GM19468 (cell line): ENCODE data around the gene LIFR.
A peak's percentile ranks its signal among the peaks of the same experiment; 100 is the strongest.

Experiments used
- ATAC-seq: cut with Tn5 transposase; IDR thresholded peaks from one replicate; pipeline ENCODE4 v1.9.1; 2021; ENCODE audit warnings: mild to moderate bottlenecking, moderate library complexity, moderate number of reproducible peaks; ENCODE audit not compliant: unreplicated experiment; ENCODE audit errors: extremely low read depth

Gene LIFR

DNA sequence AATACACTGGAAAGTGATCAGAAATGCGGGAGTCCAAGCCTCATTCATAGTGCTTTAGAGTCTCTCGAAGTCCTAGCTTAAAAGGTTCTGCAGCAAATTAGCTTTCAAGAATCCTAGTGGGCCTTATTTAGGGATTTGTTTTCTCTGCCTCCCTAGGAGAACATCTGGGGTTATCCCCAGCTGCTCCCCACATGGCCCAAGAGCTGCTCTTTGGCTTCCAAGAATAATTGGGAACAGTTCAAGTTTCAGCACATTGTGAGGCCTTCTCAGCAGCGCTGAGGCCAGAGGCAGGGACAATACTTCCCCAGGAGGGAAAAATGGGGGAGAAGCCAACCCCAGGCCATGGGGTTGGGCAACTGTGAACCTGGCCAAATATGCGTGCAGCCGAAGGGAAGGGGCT is 108.7 kb downstream of the LIFR start:
- no peak for ATAC-seq

DNA sequence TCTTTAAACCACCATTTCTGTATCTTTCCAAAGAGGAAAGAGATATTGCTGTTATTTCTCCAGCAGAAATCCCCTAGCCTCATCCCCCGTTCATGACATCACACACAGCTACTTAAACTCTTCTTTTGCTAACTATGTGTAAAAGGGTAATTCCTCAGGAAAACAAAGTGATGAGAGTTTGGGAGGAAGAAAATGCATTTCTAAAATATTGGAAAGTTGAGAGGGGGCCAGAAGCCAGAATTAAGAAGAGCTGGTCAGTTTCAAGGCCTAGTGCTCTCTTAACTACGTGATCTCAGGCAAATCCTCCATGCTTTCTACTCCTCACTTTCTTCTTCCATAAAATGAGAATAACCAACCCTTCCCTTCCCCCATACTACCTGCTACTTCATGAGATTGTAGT is 109.4 kb downstream of the LIFR start:
- no peak for ATAC-seq

DNA sequence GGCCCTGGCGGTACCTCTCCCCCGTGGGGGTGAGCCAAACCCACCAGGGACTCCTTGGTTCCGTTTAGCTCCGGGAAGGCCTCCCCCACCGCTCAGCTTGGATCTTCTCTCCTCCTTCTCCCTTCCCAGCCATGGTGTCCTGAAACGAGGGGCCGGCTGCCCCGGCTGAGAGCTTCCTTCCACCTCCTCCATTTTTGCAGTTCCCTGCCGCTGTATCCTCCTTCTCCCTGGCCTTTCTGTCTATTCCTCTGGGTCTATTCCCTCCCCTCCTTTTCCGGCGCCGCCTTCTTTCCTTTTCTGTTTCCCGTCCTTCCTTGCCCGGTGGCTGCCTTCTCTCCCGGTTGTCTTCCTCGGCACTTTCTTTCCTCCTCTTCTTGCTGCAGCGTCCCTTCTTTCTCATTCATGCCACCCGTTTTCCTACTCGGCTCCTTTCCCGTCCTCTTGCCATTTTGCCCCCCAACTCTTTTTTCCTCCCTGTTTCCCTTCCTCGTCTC is 110.4 kb downstream of the LIFR start:
- ATAC-seq = no peak

DNA sequence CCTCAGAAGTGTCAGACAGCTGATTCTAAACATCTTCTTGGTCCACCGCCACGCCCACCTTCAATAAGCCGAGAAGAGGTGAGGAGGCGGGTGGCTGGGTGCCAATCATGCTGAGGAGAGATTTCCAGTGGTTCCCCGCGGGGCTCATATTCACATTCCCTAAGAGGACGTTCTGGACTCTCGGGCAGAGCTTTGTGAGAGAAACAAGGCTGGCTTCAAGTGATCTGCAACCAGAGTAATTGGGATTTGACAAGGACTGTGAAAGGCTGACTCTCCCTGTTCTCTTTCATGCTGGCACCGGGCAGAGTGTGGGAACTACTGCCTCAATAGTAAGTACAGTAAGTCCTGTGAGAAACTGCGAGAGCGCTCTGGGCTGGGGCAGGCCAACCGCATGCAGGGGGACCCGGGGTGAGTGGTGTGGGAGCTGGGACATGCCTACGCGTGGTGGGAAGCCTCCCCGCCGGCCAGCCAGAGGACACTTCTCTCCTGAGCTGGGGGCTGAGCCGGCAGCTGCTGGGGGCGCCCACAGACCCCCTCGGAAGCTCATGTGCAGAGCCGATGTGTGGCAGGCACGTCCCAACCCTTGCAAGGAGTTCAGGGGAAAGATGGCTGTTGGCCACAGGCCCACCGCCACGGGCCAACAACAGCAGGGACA is 110.9 kb downstream of the LIFR start:
- ATAC-seq = no peak

DNA sequence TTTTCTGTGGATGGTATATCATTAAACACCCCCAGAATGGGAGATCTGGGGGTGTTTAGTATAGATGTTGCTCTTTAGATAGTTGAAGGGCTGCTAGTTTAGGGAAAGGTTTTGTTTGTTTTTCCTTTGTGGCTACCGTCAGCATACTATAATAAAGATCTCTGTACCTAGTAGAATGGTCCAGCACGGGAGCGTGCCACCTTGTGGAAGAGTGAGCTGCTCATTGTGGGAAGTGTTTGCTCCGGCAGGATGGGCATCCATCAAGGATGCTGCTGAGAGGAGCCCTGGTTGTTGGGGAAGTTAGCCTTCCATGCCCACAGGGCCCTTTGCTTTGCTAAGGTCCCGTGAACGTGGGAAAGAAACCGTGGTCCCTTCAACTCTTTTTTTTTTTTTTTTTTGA is 113.1 kb downstream of the LIFR start:
- ATAC-seq = no peak

DNA sequence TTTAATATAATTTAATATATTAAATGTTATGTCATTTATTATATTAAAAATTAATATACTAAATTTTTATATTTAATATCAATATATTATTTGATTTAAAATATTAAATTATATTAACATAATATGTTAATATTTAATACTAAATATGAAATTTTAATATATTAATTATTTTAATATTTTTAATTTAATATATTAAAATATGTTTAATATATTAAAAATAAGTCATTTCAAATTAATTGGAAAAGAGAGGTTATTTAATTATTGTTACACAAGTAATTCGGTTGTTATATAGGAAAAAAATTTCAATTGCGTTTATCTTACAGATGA is 114.2 kb downstream of the LIFR start:
- no peak for ATAC-seq

DNA sequence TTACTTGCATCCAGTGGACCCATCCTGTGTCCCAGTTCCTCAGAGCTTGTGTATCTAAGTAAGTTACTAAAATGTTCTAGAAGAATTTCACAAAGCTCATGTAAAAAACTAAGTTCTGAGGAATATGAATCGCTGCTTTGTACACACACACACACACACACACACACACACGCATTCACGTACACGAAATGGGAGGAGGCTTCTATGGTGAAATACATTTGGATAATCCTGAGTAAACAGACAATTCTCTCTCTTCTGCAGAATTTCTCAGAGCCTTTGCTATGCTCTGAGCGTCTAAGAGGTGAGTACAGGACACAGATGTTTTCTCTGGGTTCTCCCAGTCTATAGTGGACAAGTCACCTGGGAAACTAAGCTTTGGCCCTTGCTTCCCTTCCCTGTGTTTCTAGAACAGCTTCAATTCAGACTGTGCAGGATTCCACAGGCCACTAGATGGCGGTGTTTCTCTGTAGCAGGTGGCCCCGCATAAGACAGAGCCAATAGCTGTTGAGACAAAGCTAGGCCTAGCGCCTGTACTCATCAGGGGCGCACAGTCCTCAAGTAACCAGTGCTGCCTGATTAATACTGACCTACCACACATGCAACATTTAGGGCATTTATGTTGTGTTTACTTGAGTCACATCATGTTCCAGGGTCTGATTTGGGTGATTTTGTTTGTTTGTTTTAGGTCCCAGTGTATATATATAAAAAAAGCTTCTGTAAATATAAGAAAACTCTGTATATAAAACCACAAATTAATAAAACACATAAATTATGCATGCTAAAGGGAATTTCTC is 114.8 kb downstream of the LIFR start:
- ATAC-seq = peak; percentile 96

DNA sequence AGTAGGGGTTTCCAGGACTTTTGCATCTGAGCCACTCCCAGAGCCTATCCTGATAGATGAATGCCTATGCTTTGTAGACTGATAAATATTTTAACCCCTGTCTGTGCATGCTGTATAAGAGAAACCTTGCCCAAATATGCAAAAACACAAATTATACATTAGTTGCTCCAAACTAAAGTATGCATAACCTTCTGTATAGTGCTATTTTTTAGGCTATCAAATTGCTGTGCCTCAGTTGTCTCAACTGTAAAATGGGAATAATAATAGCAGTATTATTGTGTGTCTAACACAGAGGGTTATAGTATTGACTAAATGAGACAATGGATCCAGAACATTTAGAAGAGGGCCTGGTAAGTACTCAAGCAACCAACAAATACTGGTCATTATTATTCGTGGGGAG is 117.7 kb downstream of the LIFR start:
- no peak for ATAC-seq

DNA sequence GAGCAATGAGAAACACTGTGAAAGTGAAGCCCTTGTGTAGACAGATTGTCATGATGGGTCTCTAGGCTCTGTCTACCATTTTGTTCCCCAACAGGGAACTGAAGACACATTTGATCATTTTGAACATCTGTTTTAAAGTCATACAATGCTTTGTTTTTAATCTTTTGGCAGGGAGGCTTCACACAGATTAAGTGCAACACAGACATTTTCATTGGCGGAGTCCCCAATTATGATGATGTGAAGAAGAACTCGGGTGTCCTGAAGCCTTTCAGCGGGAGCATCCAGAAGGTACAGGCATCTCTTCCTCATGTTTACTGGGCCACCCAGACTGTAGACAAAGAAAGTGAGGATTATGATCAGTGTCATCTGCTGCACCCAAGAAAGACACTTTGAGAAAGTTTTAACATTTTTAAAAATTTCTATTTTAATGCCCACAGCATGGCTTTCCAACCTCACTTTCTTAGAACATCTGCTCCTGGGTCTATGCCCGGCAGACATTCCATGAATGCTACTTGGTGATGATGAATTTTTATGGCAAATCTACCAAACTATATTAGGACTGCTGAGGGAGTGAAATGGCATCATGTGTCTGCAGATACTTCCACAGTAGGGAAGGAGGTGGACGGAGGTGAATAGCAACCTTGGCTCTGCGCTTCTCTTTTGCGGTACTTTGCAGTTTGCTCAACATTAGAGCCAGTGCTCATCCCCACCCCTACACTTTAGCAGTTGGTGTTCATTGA is 121.3 kb downstream of the LIFR start:
- no peak for ATAC-seq

DNA sequence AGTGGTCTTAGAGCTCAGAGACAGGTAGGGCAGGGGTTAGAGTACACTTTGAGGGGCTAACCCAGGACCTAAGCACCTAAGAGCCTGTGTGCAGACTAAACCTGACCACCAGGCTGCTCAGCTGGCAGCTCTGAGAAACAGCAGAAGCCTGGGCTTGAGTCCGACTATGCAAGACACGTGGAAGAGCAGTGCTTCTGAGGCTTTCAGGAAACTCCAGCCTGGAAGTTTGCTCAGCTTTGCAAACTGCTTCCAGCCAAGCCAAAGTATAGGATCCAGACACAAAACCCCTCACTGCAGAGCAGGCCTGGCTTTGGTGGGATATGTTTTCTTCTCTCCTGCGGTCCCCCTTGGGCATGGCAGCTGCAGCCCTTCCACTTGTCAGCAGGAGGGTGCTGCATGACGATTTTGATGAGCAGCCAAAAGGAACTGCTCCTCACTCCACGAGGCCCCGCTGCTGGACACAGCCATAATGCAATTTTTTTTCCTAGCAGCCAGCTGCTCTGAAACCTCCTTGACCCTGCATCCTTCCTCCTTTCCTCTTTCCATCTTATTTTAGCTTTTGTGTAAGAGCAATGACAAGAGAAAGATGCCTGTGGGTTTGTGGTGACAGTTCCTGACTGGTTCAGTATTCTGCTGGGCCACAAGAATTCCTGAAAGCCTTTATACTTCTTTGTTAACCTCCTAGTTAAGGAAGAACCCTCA is 123.1 kb downstream of the LIFR start:
- no peak for ATAC-seq

DNA sequence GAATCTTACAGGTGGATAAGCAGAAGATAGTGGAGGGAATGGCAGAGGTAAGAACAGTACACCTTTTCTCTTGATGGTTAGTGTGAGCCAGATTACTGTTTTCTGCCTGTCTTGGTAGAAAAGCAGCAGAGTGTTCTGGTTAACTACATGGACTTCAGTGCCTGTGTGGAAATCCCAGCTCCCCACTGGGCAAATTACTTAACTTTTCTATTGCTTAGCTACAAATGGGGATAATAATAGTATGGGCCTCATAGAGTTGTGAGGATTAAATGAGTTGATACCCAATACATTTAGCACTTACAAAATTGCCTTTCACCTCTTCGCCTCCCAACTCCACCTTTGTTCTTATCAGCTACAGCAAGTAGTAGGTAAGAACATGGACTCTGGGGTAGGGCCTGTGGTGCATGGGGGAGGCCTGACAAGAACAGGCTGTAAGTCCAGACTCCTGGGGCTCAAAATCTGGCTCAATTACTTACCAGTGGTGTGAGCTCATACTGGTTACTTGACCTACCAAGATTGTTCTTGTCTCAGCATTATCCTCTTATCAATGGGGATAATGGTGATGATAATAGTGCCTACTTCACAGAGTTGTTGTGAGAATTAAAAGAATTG is 125.1 kb downstream of the LIFR start:
- ATAC-seq = no peak

DNA sequence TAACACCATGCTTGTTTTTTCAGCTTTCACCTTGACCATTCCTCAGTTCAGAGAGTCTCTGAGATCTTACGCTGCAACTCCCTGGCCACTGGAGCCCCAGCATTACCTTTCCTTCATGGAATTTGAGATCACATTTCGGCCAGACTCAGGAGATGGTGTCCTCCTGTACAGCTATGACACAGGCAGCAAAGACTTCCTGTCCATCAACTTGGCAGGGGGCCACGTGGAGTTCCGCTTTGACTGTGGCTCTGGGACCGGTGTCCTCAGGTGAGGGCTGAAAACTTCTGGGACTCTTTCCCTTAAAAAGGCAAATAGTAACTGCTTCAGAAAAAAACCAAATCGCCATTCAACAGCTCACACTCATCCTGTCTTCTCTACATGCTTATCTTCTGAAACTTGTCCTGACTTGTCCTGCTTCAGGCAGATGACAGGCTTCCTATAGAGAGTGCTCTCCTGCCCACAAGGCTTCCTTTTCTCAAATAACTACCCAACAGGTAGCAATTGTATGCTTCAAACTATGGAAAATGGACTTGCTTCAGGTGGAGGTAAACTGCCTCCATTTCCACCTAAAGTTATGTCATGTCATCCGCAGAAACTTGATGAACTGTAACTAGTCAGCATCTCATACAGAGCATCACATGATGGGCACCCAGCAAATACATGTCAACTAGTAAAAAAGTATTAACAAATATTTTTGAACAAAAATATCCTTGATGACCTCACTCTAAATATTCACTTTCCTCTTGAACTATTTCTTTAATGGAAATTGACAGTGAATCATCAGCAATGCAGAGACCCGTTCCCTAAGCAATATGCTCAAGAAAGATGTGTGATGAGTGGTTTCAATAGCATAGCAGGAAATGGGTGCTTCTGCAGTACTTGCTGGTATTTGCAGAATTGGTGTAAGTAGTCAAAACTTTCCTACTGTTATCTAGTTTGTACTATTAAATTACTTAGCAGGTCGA is 129.2 kb downstream of the LIFR start:
- ATAC-seq = no peak

DNA sequence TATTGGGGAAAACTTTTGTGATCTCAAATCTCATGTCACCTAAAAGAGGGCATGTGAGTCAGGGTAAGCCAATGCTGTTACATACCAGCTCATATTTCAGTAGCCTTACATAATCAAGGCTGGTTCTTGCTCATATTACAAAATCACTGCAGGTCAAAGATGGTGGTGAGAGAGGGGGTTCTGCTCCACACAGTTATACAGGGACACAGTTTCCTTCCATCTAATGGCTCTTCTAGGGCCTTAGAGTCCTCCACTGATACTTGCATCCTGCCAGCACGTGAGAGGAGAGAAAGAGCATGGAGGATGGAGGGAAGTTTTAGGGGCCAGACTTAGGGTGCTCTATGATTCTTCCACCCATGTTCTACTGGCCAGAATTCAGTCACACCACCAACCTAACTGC is 130.0 kb downstream of the LIFR start:
- no peak for ATAC-seq
